Uterus (tissue), 2 donors: ENCODE results near the gene CLEC4C.

Experiments used
- POLR2A ChIP-seq, 2 donors: fragments of 450-650 bp; IDR thresholded peaks; one replicate each; pipeline ENCODE4 v1.6.1; 2016; ENCODE audit warnings: antibody characterized with exemption in 2 of 2, mild to moderate bottlenecking in 1 of 2, moderate library complexity in 1 of 2
- TF ChIP-seq, protein P1 (sequence below), 4 experiments: fragments of 200-600 bp in 2 of 4; fragments of 450-650 bp in 2 of 4; sonication (generic) in 2 of 4; IDR thresholded peaks; one replicate each; pipeline ENCODE4 v1.5.1; 2016 to 2019; ENCODE audit warnings: antibody characterized with exemption in 4 of 4, mild to moderate bottlenecking in 2 of 4, moderate library complexity in 1 of 4

DNA sequence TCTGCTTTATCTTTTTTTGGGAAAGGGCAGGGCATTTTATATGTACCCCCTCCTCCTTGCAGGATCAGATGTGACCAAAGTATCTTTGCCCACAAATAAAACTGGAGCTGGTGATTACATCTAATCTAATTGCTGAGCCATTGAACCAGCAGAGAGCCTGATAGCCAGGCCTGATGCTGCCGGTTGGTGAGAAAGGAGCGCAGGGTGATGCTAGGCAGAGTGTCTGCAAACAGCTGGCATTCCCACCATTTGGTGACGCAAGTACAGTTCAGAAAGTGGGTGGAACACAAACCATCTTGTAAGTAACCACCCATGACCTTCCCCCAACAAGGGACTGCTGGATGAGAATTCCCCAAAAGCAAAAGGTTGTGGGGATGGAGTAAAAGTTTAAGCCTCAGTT lies 23.2 kb downstream of the CLEC4C start:
- TF ChIP-seq POLR2A (IDR thresholded peaks at IDR 0.05) = no peak
- TF ChIP-seq, protein P1, sequence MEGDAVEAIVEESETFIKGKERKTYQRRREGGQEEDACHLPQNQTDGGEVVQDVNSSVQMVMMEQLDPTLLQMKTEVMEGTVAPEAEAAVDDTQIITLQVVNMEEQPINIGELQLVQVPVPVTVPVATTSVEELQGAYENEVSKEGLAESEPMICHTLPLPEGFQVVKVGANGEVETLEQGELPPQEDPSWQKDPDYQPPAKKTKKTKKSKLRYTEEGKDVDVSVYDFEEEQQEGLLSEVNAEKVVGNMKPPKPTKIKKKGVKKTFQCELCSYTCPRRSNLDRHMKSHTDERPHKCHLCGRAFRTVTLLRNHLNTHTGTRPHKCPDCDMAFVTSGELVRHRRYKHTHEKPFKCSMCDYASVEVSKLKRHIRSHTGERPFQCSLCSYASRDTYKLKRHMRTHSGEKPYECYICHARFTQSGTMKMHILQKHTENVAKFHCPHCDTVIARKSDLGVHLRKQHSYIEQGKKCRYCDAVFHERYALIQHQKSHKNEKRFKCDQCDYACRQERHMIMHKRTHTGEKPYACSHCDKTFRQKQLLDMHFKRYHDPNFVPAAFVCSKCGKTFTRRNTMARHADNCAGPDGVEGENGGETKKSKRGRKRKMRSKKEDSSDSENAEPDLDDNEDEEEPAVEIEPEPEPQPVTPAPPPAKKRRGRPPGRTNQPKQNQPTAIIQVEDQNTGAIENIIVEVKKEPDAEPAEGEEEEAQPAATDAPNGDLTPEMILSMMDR (IDR thresholded peaks at IDR 0.05) = no peak
